HepG2 (cell line): ENCODE measurements around the gene SH3GLB2. TPM values are rescaled to one million over a fixed set of nuclear protein-coding genes. Genes with fewer than 3 reads are reported as not detected.

ENCODE experiments used
- ARNT2 ChIP-seq: sonication (generic); formaldehyde crosslinking; IDR thresholded peaks from 2 replicates; pipeline ENCODE4 v1.8.0; 2022; ENCODE audit warnings: mild to moderate bottlenecking, low read depth, missing genetic modification reagents, moderate library complexity
- IRF2 ChIP-seq: IDR thresholded peaks from 2 replicates; pipeline ENCODE4 v1.6.1; 2018; ENCODE audit warnings: missing genetic modification reagents, missing compliant biosample characterization
- NFIC ChIP-seq: IDR thresholded peaks from 2 replicates; pipeline ENCODE4 v1.6.1; 2012; ENCODE audit warnings: mild to moderate bottlenecking, low read length, inconsistent platforms
- U2AF1 ChIP-seq: fragments of 200-400 bp; formaldehyde crosslinking; optimal IDR thresholded peaks from 2 replicates; pipeline ENCODE3; 2017; ENCODE audit warnings: mild to moderate bottlenecking, low read depth, low read length
- ZMYM4 ChIP-seq: sonication (generic); formaldehyde crosslinking; IDR thresholded peaks from 2 replicates; pipeline ENCODE4 v1.8.1; 2023; ENCODE audit warnings: mild to moderate bottlenecking, missing genetic modification reagents
- ZNF383 ChIP-seq: sonication (generic); formaldehyde crosslinking; IDR thresholded peaks from 2 replicates; pipeline ENCODE4 v1.4.0; 2020; ENCODE audit warnings: missing genetic modification reagents, mild to moderate bottlenecking, borderline replicate concordance
- ZNF746 ChIP-seq: sonication (generic); formaldehyde crosslinking; IDR thresholded peaks from 2 replicates; pipeline ENCODE4 v1.8.0; 2022; ENCODE audit warnings: mild to moderate bottlenecking, missing genetic modification reagents
- ZNF766 ChIP-seq: sonication (generic); formaldehyde crosslinking; IDR thresholded peaks from 2 replicates; pipeline ENCODE4 v1.5.0; 2020; ENCODE audit warnings: missing genetic modification reagents, borderline replicate concordance
- ZNF816 ChIP-seq: sonication (generic); formaldehyde crosslinking; IDR thresholded peaks from 2 replicates; pipeline ENCODE4 v1.8.0; 2022; ENCODE audit warnings: missing genetic modification reagents, mild to moderate bottlenecking, borderline replicate concordance
- ZNF841 ChIP-seq: sonication (generic); formaldehyde crosslinking; IDR thresholded peaks from 2 replicates; pipeline ENCODE4 v1.8.1; 2023; ENCODE audit warnings: missing genetic modification reagents, borderline replicate concordance
- polyA plus RNA-seq, 8 experiments: library from polyadenylated mRNA; depleted of rRNA in 3 of 8; stranded (reverse) in 7 of 8; unstranded in 1 of 8; fragments of >200 nt; fragmentation: Illumina TruSeq in 4 of 8; extraction: Trizol in 4 of 8; gene quantifications; 2 replicates each; pipeline versions ENCODE4 v1.2.1 to v1.2.3, GENCODE V29; 2011 to 2016; ENCODE audit warnings: low read depth in 4 of 8, missing spikeins in 1 of 8, mixed read lengths in 1 of 8; ENCODE audit not compliant: insufficient read depth in 1 of 8
- total RNA-seq, 5 experiments: library from RNA; depleted of rRNA; stranded (reverse); fragments of >200 nt; fragmentation: Illumina TruSeq; extraction: Trizol; gene quantifications; 2 replicates each; pipeline ENCODE4 v1.2.3, GENCODE V29; 2016; ENCODE audit warnings: low read depth in 1 of 5
- TF ChIP-seq, protein P1 (sequence below): sonication (generic); formaldehyde crosslinking; IDR thresholded peaks from 2 replicates; pipeline ENCODE4 v1.4.0; 2020; ENCODE audit warnings: missing genetic modification reagents, mild to moderate bottlenecking, borderline replicate concordance
- TF ChIP-seq, protein P2 (sequence below): sonication (generic); formaldehyde crosslinking; IDR thresholded peaks from 2 replicates; pipeline ENCODE4 v1.4.0; 2020; ENCODE audit warnings: missing genetic modification reagents, borderline replicate concordance
- TF ChIP-seq, protein P3 (sequence below): sonication (generic); formaldehyde crosslinking; IDR thresholded peaks from 2 replicates; pipeline ENCODE4; 2020; ENCODE audit warnings: missing genetic modification reagents, mild to moderate bottlenecking, borderline replicate concordance

The SH3GLB2 gene
- total and polyA plus RNA-seq, 2 of the 13 experiments (the other 11 are each of a cell fraction or from before 2014, with no cell fraction given): 24.0 to 40.6 TPM

DNA sequence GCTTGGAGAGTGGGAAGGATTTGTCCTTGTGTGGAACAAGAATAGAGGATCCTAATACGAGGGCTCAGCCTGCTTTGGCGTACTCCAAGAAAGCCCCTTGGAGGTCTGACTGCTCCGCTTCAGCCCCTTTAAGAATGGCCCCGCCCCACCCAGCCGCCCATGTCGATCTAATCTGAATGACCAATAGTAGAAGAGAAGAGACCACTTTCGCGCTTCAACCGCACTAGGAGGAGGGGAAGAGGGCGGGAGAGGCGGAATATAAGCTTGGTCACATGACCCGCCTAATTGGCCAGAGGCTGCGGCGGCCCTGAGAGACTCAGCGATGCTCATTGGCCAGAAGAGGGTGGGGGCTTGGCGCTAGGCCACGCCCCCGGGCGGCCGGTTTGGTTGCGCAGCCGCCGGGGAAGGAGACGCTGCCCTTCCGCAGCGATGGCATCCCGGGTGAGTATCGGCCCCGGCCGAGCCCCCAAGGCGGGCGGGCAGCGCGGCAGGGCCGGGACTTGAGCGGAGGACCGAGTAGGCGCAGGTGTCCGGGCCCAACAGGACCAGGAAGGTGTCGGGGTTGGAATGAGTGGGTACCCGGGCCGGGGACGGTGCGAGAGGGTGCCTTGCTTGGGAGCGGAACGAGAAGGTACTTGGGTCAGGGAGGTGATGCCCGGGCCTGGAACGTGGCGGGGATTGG, 8.3 kb upstream of the SH3GLB2 start, which contains the start of gene MIGA2 (continued):
- TF ChIP-seq, protein P1, sequence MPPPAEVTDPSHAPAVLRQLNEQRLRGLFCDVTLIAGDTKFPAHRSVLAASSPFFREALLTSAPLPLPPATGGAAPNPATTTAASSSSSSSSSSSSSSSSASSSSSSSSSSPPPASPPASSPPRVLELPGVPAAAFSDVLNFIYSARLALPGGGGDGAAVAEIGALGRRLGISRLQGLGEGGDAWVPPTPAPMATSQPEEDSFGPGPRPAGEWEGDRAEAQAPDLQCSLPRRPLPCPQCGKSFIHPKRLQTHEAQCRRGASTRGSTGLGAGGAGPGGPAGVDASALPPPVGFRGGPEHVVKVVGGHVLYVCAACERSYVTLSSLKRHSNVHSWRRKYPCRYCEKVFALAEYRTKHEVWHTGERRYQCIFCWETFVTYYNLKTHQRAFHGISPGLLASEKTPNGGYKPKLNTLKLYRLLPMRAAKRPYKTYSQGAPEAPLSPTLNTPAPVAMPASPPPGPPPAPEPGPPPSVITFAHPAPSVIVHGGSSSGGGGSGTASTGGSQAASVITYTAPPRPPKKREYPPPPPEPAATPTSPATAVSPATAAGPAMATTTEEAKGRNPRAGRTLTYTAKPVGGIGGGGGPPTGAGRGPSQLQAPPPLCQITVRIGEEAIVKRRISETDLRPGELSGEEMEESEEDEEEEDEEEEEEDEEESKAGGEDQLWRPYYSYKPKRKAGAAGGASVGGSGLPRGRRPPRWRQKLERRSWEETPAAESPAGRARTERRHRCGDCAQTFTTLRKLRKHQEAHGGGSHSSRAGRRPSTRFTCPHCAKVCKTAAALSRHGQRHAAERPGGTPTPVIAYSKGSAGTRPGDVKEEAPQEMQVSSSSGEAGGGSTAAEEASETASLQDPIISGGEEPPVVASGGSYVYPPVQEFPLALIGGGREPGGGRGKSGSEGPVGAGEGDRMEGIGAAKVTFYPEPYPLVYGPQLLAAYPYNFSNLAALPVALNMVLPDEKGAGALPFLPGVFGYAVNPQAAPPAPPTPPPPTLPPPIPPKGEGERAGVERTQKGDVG (CRISPR knock-in tag): no peak
- TF ChIP-seq U2AF1 (no peak), ZMYM4 (CRISPR knock-in tag) (peak; percentile 41; the same call in 1 of the 2 replicates), ZNF841 (CRISPR knock-in tag) (no peak), ZNF816 (no peak), ARNT2 (CRISPR knock-in tag) (peak; percentile 13; the same call in 1 of the 2 replicates), IRF2 (peak; percentile 56; the same call in 1 of the 2 replicates), ZNF383 (CRISPR knock-in tag) (no peak), ZNF746 (CRISPR knock-in tag) (no peak), ZNF766 (no peak), NFIC (no peak)
- TF ChIP-seq, protein P2, sequence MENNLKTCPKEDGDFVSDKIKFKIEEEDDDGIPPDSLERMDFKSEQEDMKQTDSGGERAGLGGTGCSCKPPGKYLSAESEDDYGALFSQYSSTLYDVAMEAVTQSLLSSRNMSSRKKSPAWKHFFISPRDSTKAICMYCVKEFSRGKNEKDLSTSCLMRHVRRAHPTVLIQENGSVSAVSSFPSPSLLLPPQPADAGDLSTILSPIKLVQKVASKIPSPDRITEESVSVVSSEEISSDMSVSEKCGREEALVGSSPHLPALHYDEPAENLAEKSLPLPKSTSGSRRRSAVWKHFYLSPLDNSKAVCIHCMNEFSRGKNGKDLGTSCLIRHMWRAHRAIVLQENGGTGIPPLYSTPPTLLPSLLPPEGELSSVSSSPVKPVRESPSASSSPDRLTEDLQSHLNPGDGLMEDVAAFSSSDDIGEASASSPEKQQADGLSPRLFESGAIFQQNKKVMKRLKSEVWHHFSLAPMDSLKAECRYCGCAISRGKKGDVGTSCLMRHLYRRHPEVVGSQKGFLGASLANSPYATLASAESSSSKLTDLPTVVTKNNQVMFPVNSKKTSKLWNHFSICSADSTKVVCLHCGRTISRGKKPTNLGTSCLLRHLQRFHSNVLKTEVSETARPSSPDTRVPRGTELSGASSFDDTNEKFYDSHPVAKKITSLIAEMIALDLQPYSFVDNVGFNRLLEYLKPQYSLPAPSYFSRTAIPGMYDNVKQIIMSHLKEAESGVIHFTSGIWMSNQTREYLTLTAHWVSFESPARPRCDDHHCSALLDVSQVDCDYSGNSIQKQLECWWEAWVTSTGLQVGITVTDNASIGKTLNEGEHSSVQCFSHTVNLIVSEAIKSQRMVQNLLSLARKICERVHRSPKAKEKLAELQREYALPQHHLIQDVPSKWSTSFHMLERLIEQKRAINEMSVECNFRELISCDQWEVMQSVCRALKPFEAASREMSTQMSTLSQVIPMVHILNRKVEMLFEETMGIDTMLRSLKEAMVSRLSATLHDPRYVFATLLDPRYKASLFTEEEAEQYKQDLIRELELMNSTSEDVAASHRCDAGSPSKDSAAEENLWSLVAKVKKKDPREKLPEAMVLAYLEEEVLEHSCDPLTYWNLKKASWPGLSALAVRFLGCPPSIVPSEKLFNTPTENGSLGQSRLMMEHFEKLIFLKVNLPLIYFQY (CRISPR knock-in tag): 0 out of 2 replicates have a peak, but pooled peaks have one; percentile 19
- TF ChIP-seq, protein P3, sequence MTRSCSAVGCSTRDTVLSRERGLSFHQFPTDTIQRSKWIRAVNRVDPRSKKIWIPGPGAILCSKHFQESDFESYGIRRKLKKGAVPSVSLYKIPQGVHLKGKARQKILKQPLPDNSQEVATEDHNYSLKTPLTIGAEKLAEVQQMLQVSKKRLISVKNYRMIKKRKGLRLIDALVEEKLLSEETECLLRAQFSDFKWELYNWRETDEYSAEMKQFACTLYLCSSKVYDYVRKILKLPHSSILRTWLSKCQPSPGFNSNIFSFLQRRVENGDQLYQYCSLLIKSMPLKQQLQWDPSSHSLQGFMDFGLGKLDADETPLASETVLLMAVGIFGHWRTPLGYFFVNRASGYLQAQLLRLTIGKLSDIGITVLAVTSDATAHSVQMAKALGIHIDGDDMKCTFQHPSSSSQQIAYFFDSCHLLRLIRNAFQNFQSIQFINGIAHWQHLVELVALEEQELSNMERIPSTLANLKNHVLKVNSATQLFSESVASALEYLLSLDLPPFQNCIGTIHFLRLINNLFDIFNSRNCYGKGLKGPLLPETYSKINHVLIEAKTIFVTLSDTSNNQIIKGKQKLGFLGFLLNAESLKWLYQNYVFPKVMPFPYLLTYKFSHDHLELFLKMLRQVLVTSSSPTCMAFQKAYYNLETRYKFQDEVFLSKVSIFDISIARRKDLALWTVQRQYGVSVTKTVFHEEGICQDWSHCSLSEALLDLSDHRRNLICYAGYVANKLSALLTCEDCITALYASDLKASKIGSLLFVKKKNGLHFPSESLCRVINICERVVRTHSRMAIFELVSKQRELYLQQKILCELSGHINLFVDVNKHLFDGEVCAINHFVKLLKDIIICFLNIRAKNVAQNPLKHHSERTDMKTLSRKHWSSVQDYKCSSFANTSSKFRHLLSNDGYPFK (CRISPR knock-in tag): peak; percentile 49; the same call in 1 of the 2 replicates
